Measurements from ENCODE around the gene GMDS. TPM values are rescaled to one million over a fixed set of nuclear protein-coding genes. Genes with fewer than 3 reads are reported as not detected.

GMDS gene
- total and polyA plus RNA-seq, 2 experiments from 2014 or later = 30.1 to 36.5 TPM

GRCh38 chr6:1850121-1850839, 395.1 kb downstream of the GMDS start:
- no peaks in the 10 kb centered on the region for H3K27me3 ChIP-seq (ENCODE audit: insufficient read depth)
- H3K27ac Mint-ChIP-seq = no peak overlapping the region

More at GRCh38 chr6:1850121-1850839, 395.1 kb downstream of the GMDS start:
- no peak for DNase-seq (ENCODE audit: low spot score)
- H3K4me2 ChIP-seq = no peak overlapping the region
- H3K79me2 ChIP-seq (replicated peaks; ENCODE audit: insufficient read depth) = no peaks in the 10 kb centered on the region
- H3K4me3 ChIP-seq = no peak overlapping the region
- peaks cover 4% of the 10 kb centered on the region; the same call in 2 of the 3 replicates for H3K4me1 Mint-ChIP-seq
- H3K36me3 Mint-ChIP-seq (ENCODE audit: low read depth) = peaks cover 18% of the 10 kb centered on the region; the same call in 2 of the 3 replicates
- 0 out of 2 replicates have a peak, but pooled peaks cover 1% of the 10 kb centered on the region for H3K4me1 ChIP-seq (ENCODE audit: insufficient read depth)
- H3K9me2 ChIP-seq (ENCODE audit: insufficient read depth) = peaks cover 8% of the 10 kb centered on the region
- no peaks in the 10 kb centered on the region for H3F3A ChIP-seq (replicated peaks; ENCODE audit: low read depth)
- peaks cover 5% of the 10 kb centered on the region for H3K36me3 ChIP-seq (ENCODE audit: insufficient read depth)
- H3K27me3 Mint-ChIP-seq (ENCODE audit: insufficient read depth, low read depth, poor library complexity) = peaks cover 2% of the 10 kb centered on the region
- no peak overlapping the region for H3K27ac ChIP-seq (ENCODE audit: low read depth)
- no peak overlapping the region for H3K4me3 Mint-ChIP-seq
- TF ChIP-seq JUNB (IDR thresholded peaks at IDR 0.05; ENCODE audit: unreplicated experiment) (no peak), REST (IDR thresholded peaks at IDR 0.05; ENCODE audit: unreplicated experiment) (no peak), ETS1 (IDR thresholded peaks at IDR 0.05) (no peak), POLR2AphosphoS5 (IDR thresholded peaks at IDR 0.05; ENCODE audit: low read depth) (no peak), NANOG (IDR thresholded peaks at IDR 0.05; ENCODE audit: borderline replicate concordance) (no peak), STAT1 (IDR thresholded peaks at IDR 0.05; ENCODE audit: unreplicated experiment) (no peak), EZH2phosphoT487 (IDR thresholded peaks at IDR 0.05; ENCODE audit: unreplicated experiment) (no peak), ZNF331 (CRISPR knock-in tag; IDR thresholded peaks at IDR 0.05; ENCODE audit: low read depth) (no peak), EZH2 (IDR thresholded peaks at IDR 0.05; ENCODE audit: low read depth, unreplicated experiment) (no peak), ZNF114 (CRISPR knock-in tag; IDR thresholded peaks at IDR 0.05) (no peak), ZNF462 (CRISPR knock-in tag; IDR thresholded peaks at IDR 0.05) (no peak), CREB1 (CRISPR knock-in tag; IDR thresholded peaks at IDR 0.05; ENCODE audit: low read depth) (no peak), CTCF (conservative IDR thresholded peaks at IDR 0.05; ENCODE audit: low read depth in 2 of 2) (no peak)
- no peak for ATAC-seq
- H2AFZ ChIP-seq = no peak overlapping the region
- H3K9me3 Mint-ChIP-seq = peaks cover 19% of the 10 kb centered on the region
- H4K20me1 ChIP-seq (replicated peaks; ENCODE audit: insufficient read depth) = no peaks in the 10 kb centered on the region; the same call in 1 of the 2 replicates
